IMR-90 (cell line): ENCODE measurements around the gene ADAMTS14.

ENCODE experiments used
- BHLHE40 ChIP-seq: fragments of 150-350 bp; IDR thresholded peaks from 2 replicates; pipeline ENCODE4 v1.6.1; 2016; ENCODE audit warnings: mild to moderate bottlenecking, low read depth, low read length
- CEBPB ChIP-seq: IDR thresholded peaks from 2 replicates; pipeline ENCODE4 v1.6.1; 2012; ENCODE audit warnings: low read depth, low read length, improper control_type of control experiment
- CHD1 ChIP-seq: IDR thresholded peaks from 2 replicates; pipeline ENCODE4 v1.6.1; 2012; ENCODE audit warnings: low read depth, low read length, improper control_type of control experiment
- NFE2L2 ChIP-seq: fragments of 150-350 bp; IDR thresholded peaks from 2 replicates; pipeline ENCODE4 v1.6.1; 2016; ENCODE audit warnings: low read depth, mild to moderate bottlenecking, low read length
- POLR2A ChIP-seq: IDR thresholded peaks from 2 replicates; pipeline ENCODE4 v1.6.1; 2012; ENCODE audit warnings: mild to moderate bottlenecking, low read depth, low read length
- RAD21 ChIP-seq: IDR thresholded peaks from 2 replicates; pipeline ENCODE4 v1.6.1; 2012; ENCODE audit warnings: low read length, improper control_type of control experiment
- TF ChIP-seq, protein P1 (sequence below): conservative IDR thresholded peaks from 2 replicates; pipeline ENCODE4 v1.5.1; 2012; ENCODE audit warnings: mild to moderate bottlenecking, low read depth, low read length, improper control_type of control experiment

DNA sequence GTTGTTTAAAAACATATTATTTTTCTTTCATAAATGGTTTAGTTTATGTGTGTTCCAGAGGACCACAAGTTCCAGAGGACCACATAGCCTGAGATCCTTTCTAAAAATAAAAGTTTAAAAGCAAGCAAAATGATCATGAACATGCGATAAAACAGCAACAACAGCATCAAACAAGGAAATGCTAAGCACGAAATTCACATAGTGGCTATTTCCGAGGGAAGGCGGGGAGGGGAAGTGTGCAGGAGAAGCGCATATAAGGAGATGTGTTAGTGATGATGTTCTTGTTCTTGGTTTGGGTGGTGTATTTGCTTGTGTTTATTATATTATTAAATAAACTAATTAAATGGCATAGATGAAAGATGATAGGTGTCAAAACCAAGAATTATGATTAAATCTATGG lies 111.7 kb downstream of the ADAMTS14 start:
- TF ChIP-seq CEBPB, result no peak
- TF ChIP-seq, protein P1, sequence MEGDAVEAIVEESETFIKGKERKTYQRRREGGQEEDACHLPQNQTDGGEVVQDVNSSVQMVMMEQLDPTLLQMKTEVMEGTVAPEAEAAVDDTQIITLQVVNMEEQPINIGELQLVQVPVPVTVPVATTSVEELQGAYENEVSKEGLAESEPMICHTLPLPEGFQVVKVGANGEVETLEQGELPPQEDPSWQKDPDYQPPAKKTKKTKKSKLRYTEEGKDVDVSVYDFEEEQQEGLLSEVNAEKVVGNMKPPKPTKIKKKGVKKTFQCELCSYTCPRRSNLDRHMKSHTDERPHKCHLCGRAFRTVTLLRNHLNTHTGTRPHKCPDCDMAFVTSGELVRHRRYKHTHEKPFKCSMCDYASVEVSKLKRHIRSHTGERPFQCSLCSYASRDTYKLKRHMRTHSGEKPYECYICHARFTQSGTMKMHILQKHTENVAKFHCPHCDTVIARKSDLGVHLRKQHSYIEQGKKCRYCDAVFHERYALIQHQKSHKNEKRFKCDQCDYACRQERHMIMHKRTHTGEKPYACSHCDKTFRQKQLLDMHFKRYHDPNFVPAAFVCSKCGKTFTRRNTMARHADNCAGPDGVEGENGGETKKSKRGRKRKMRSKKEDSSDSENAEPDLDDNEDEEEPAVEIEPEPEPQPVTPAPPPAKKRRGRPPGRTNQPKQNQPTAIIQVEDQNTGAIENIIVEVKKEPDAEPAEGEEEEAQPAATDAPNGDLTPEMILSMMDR, result no peak
- no peak for TF ChIP-seq RAD21
- TF ChIP-seq BHLHE40, result no peak
- no peak for TF ChIP-seq POLR2A
- TF ChIP-seq NFE2L2, result no peak
- TF ChIP-seq CHD1, result no peak
